ENCODE data around the gene EXOC1L.

DNA sequence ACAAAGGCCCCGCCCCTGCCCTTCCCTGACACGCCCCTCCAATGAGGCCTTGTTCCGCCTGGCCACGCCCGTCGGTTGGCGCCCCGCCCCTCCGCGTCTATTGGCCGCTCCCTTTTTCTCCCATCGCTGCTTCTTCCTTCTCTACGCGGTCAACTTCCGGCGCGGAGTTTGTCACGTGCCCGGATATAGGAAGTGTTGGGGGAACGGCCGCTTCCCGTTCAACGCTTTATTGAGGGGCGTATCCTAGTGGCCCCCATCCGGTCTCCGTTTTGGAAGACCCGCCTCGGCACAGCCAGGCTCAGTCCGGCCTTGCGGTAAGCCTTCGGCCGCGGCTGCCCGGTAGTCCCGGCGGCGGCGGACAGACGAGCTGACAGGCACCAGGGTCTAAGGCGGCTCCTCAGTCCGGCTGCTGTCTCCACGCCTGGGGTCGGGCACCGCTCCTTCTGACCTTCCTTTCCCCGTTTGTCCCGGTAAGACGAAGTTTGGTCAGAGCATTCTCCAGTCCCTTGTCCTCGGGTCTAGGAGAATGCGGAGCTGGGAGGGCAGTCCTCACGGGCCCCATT lies 34.0 kb downstream of the EXOC1L start, which contains the start of gene EXOC1:
- TF ChIP-seq, protein P1, sequence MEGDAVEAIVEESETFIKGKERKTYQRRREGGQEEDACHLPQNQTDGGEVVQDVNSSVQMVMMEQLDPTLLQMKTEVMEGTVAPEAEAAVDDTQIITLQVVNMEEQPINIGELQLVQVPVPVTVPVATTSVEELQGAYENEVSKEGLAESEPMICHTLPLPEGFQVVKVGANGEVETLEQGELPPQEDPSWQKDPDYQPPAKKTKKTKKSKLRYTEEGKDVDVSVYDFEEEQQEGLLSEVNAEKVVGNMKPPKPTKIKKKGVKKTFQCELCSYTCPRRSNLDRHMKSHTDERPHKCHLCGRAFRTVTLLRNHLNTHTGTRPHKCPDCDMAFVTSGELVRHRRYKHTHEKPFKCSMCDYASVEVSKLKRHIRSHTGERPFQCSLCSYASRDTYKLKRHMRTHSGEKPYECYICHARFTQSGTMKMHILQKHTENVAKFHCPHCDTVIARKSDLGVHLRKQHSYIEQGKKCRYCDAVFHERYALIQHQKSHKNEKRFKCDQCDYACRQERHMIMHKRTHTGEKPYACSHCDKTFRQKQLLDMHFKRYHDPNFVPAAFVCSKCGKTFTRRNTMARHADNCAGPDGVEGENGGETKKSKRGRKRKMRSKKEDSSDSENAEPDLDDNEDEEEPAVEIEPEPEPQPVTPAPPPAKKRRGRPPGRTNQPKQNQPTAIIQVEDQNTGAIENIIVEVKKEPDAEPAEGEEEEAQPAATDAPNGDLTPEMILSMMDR (optimal IDR thresholded peaks at IDR 0.05 in 1 of 3, IDR thresholded peaks at IDR 0.05 in 1 of 3, conservative IDR thresholded peaks at IDR 0.05 in 1 of 3; ENCODE audit: extremely low read depth in 1 of 3, insufficient read depth in 2 of 3, low read length in 3 of 3), result no peak
- no peak for TF ChIP-seq EZH2 (IDR thresholded peaks at IDR 0.05; ENCODE audit: low read length)

Measured in keratinocyte (primary cell).